Sigmoid colon (tissue), 3 donors: Measurements from ENCODE around the gene ZFAND6.

Experiments
- POLR2A ChIP-seq, 2 donors: fragments of 450-650 bp; IDR thresholded peaks; one replicate each; pipeline ENCODE4 v1.6.1; 2016; ENCODE audit warnings: antibody characterized with exemption in 2 of 2, mild to moderate bottlenecking in 2 of 2, moderate library complexity in 2 of 2
- TF ChIP-seq, protein P1 (sequence below), 4 experiments: fragments of 450-650 bp in 3 of 4; fragments of 200-600 bp in 1 of 4; IDR thresholded peaks; one replicate each; pipeline ENCODE4 v1.5.1; 2016 to 2019; ENCODE audit warnings: antibody characterized with exemption in 4 of 4, mild to moderate bottlenecking in 3 of 4, moderate library complexity in 2 of 4

- no peak for TF ChIP-seq POLR2A (IDR thresholded peaks at IDR 0.05)
- TF ChIP-seq, protein P1, sequence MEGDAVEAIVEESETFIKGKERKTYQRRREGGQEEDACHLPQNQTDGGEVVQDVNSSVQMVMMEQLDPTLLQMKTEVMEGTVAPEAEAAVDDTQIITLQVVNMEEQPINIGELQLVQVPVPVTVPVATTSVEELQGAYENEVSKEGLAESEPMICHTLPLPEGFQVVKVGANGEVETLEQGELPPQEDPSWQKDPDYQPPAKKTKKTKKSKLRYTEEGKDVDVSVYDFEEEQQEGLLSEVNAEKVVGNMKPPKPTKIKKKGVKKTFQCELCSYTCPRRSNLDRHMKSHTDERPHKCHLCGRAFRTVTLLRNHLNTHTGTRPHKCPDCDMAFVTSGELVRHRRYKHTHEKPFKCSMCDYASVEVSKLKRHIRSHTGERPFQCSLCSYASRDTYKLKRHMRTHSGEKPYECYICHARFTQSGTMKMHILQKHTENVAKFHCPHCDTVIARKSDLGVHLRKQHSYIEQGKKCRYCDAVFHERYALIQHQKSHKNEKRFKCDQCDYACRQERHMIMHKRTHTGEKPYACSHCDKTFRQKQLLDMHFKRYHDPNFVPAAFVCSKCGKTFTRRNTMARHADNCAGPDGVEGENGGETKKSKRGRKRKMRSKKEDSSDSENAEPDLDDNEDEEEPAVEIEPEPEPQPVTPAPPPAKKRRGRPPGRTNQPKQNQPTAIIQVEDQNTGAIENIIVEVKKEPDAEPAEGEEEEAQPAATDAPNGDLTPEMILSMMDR (IDR thresholded peaks at IDR 0.05): no peak
Observed at GRCh38 chr15:80041494-80042253, 17.8 kb upstream of the ZFAND6 start.
